ENCODE results near the gene RNF14. TPM values are rescaled to one million over a fixed set of nuclear protein-coding genes. Genes with fewer than 3 reads are reported as not detected.

RNF14 gene
- total and polyA plus RNA-seq, 4 donors: 22.9 to 50.6 (median 32.5) TPM

- no peaks in the 10 kb centered on the region for H3K9me3 ChIP-seq (ENCODE audit: control insufficient read depth in 4 of 4, low read length in 3 of 4)
- H3K27me3 ChIP-seq (ENCODE audit: control insufficient read depth in 4 of 4, insufficient read depth in 4 of 4, low read length in 3 of 4): no peaks in the 10 kb centered on the region
- H3K9ac ChIP-seq (ENCODE audit: low read depth in 1 of 2, low read length in 2 of 2): no peak overlapping the region
- TF ChIP-seq SP1 (IDR thresholded peaks at IDR 0.05): no peak
- TF ChIP-seq ATF3 (IDR thresholded peaks at IDR 0.05): no peak
- TF ChIP-seq EGR1 (IDR thresholded peaks at IDR 0.05; ENCODE audit: low read depth in 2 of 2): no peak
- TF ChIP-seq ZBTB33 (IDR thresholded peaks at IDR 0.05): no peak
- TF ChIP-seq JUND (IDR thresholded peaks at IDR 0.05): no peak
- no peak for TF ChIP-seq HNF4G (IDR thresholded peaks at IDR 0.05)
- TF ChIP-seq RXRA (IDR thresholded peaks at IDR 0.05): no peak
- TF ChIP-seq TAF1 (conservative IDR thresholded peaks at IDR 0.05): no peak
- TF ChIP-seq CTCF (IDR thresholded peaks at IDR 0.05; ENCODE audit: low read depth, low read length, missing input control): no peak
- no peak for TF ChIP-seq FOXA1 (IDR thresholded peaks at IDR 0.05)
- TF ChIP-seq YY1 (IDR thresholded peaks at IDR 0.05): no peak
- no peak for TF ChIP-seq GABPA (IDR thresholded peaks at IDR 0.05 in 1 of 2, conservative IDR thresholded peaks at IDR 0.05 in 1 of 2)
- TF ChIP-seq REST (IDR thresholded peaks at IDR 0.05): no peak
- TF ChIP-seq FOXA2 (IDR thresholded peaks at IDR 0.05): no peak
- TF ChIP-seq HNF4A (conservative IDR thresholded peaks at IDR 0.05): no peak
- no peak for TF ChIP-seq NR2F2 (IDR thresholded peaks at IDR 0.05)
- TF ChIP-seq RAD21 (IDR thresholded peaks at IDR 0.05): no peak
- TF ChIP-seq MAX (IDR thresholded peaks at IDR 0.05): no peak
- H3K4me1 ChIP-seq (ENCODE audit: control insufficient read depth in 4 of 4, insufficient read depth in 4 of 4, low read length in 3 of 4): peaks cover under 1 to 12% (median 6%) of the 10 kb centered on the region in 4 donors
- WGBS: 97% methylated on average over 19 of the region's 19 CpGs
- no peak overlapping the region for H3K27ac ChIP-seq (ENCODE audit: low read depth in 1 of 2, low read length in 2 of 2)
- DNase-seq (ENCODE audit: low spot score): no peak
- H3K4me3 ChIP-seq (ENCODE audit: low read depth in 1 of 3, low read length in 3 of 3): no peak overlapping the region
- H3K36me3 ChIP-seq (ENCODE audit: control insufficient read depth in 4 of 4, insufficient read depth in 3 of 4, low read depth in 1 of 4, low read length in 3 of 4): peaks cover 15 to 75% (median 52%) of the 10 kb centered on the region in 4 donors
These were observed 39.4 kb upstream of the RNF14 start for GRCh38 chr5:141929398-141930058.

All from liver (tissue), 9 donors.